GM20000 (cell line): ENCODE measurements around the gene KCNJ6.

ENCODE experiments used
- DNase-seq: peaks from one replicate; pipeline ENCODE4 v3.0.0; 2012; ENCODE audit warnings: low spot score
- TF ChIP-seq, protein P1 (sequence below): IDR thresholded peaks from 2 replicates; pipeline ENCODE4 v1.5.1; 2012; ENCODE audit warnings: mild to moderate bottlenecking, control low read depth; ENCODE audit errors: extremely low read depth, missing control alignments

Gene KCNJ6

DNA sequence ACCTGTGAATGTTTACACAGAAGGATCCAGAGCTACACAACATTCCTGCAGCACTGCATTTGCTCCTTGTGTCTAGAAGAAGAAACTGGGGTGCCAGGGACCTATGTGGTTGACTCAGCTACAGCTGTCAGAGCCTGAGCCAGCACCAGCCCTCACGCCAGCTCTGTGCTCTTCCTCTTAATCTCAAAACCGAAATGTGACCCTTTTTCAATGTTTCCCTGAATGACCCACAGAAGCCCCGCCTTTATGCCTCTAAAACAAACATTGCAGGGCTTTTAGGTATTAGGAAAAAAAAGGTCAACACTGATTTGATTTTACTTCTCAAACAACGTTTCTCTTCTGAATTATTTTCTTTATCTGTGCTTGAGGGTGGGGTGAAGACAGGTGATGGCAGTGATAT is 289.2 kb downstream of the KCNJ6 start:
- no peak for DNase-seq

DNA sequence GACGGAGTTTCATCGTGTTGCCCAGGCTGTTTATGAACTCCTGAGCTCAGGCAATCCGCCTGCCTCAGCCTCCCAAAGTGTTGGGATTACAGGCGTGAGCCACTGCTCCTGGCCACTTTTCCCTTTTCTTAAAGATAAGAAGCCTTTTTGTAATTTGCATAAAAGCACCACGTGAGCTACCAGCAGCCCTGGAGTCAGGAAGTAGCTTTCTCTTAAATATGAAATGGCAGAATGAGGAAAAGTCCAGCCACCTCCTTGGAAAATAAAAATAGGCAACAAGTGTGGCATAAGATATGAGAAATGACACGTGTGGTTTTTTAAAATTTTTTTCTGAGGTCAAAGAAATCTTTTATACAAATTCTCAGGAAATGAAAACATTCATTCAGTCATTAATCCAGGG is 289.9 kb downstream of the KCNJ6 start:
- DNase-seq = no peak
- TF ChIP-seq, protein P1, sequence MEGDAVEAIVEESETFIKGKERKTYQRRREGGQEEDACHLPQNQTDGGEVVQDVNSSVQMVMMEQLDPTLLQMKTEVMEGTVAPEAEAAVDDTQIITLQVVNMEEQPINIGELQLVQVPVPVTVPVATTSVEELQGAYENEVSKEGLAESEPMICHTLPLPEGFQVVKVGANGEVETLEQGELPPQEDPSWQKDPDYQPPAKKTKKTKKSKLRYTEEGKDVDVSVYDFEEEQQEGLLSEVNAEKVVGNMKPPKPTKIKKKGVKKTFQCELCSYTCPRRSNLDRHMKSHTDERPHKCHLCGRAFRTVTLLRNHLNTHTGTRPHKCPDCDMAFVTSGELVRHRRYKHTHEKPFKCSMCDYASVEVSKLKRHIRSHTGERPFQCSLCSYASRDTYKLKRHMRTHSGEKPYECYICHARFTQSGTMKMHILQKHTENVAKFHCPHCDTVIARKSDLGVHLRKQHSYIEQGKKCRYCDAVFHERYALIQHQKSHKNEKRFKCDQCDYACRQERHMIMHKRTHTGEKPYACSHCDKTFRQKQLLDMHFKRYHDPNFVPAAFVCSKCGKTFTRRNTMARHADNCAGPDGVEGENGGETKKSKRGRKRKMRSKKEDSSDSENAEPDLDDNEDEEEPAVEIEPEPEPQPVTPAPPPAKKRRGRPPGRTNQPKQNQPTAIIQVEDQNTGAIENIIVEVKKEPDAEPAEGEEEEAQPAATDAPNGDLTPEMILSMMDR = no peak

More for the DNA sequence above, 289.2 kb downstream of the KCNJ6 start:
- TF ChIP-seq, protein P1 = no peak

DNA sequence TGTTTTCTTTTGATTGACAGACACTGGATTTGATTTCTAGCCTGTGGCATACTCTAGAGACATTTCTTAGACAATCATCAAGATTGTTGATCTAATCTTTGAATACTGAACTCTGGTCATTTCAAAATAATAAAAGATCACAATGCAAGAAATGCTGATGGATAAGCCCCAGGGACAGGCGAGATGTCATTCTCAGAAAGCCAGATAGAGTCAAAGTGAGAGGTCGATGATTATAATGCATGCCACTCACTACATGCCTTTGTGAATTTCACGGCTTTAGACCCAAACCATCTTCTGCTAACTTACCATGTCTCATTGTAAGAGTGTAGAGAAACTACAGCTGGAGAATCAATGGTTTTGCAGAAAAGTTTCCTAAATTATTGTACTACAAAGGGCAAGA is 292.6 kb downstream of the KCNJ6 start:
- no peak for DNase-seq
- TF ChIP-seq, protein P1 = no peak

DNA sequence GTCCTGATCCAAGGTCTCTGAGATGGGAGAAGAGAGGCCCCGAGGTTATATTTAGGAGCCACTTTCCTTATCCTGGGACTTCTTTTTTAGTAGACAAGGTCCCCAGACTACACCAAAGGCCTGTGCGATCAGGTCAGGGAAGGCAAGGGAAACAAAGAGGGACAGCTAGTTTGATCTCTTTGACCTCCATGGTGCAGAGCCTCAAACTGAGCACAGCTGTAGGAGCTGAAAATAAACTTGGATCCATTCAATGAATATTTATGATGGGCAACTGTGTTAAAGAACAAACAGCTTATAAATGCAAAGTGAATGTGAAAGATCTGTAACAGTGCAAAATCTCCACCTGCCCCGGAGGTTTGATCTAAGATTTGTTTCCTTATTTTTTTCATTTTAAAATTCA is 293.1 kb downstream of the KCNJ6 start:
- TF ChIP-seq, protein P1 = no peak
- no peak for DNase-seq

DNA sequence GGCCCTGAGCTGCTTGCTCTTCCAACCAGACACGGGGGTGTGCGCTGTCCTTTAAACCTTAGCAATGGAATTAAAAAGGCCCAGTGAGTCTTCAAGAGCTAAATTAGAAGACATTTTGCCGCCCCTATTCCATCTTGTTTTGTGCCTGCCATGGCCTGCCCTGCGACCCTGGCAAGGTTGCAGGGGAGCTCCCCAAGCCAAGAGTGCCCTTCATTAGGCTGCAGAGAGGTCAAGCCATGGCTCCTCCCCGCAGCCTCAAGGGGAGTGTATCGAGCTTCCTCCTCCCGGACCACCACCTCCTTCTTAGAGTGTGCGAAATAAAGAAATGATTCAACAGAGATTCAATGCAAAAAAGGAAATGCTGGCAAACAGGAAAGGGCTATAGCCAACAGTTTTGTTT is 293.5 kb downstream of the KCNJ6 start:
- TF ChIP-seq, protein P1 = no peak
- no peak for DNase-seq

DNA sequence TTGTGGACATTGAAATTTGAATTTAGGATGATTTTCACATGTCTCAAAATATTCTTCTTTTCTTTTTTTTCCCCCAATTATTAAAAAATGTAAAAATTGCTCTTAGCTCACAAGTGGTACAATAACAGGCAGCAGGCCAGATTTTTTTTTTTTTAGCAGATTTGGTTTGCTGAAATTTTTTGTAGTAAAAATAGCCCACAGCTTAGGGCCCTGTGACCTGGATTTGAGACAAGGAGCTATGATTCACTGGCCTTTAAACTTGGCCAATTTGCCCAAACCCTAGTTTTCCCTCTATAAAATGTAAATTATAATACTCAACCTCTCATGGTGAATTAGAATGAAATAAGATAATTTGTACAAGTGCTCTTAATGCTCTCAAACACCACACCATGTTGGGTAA is 295.9 kb downstream of the KCNJ6 start:
- TF ChIP-seq, protein P1 = no peak
- DNase-seq = no peak

DNA sequence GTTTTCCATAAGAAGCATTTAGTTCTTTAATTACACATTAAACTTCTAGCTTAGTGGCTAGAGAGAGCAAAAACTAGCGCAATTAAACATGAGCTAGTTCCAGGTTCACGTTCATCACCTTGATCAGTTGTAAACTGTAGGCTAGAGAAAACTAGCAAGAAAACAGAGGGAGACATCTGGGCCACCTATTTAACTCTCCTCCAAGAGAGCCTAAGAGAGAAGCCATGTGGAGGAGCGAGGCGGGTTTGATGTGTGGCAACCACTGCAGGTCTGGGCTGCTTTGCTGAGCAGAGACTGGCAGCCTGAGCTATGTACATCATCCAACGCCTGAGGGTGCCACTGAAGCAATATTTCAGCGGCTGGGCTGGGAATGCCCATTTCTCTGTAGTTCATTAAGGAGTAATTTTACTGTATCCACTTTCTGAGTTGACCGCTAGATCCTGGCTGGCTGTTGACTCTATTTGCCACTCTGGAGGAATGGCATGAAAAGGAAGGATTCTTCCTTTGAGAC is 296.7 kb downstream of the KCNJ6 start:
- TF ChIP-seq, protein P1 = no peak
- DNase-seq = no peak
